H1 (cell line): ENCODE data around the gene KLHL29. TPM values are rescaled to one million over a fixed set of nuclear protein-coding genes. Genes with fewer than 3 reads are reported as not detected.

Experiments
- CTCF ChIA-PET: fragments of 300-600 bp; sonication (Branson Sonifier 250); formaldehyde crosslinking; loops from one replicate; lab custom pipeline; 2021; ENCODE audit not compliant: partially characterized antibody; lab: Charles Lee
- POLR2A ChIA-PET: fragments of 300-600 bp; sonication (Branson Sonifier 250); formaldehyde crosslinking; loops from one replicate; lab custom pipeline; 2021; ENCODE audit warnings: inconsistent platforms; ENCODE audit not compliant: partially characterized antibody; lab: Charles Lee
- DNase-seq, 2 experiments: peaks; one replicate each; pipeline versions ENCODE4 v3.0.0 to v3.0.0-alpha.2; 2010 to 2022; ENCODE audit warnings: low spot score in 2 of 2, low read depth in 1 of 2, mixed read lengths in 1 of 2
- FAIRE-seq: peaks from 2 replicates; lab custom pipeline; 2011; peaks lifted over from hg19 to GRCh38; lab: Jason Lieb, UNC
- H2AFZ ChIP-seq: 2 replicates; pipeline ENCODE4 v1.8.1; 2012; ENCODE audit warnings: low read length, inconsistent platforms
- H2AK5ac ChIP-seq: 2 replicates; pipeline ENCODE4 v1.6.1; 2013; ENCODE audit warnings: low read depth, low read length
- H2BK120ac ChIP-seq: replicated peaks from 2 replicates; pipeline ENCODE3; 2013; ENCODE audit warnings: low read depth, low read length, inconsistent platforms
- H2BK12ac ChIP-seq: 2 replicates; pipeline ENCODE4 v1.6.1; 2013; ENCODE audit warnings: low read depth, low read length
- H2BK15ac ChIP-seq: 2 replicates; pipeline ENCODE4 v1.6.1; 2013; ENCODE audit warnings: low read length
- H2BK20ac ChIP-seq: 2 replicates; pipeline ENCODE4 v1.6.1; 2013; ENCODE audit warnings: low read length
- H2BK5ac ChIP-seq: 2 replicates; pipeline ENCODE4 v1.6.1; 2013; ENCODE audit warnings: low read depth, low read length
- H3K14ac ChIP-seq: 2 replicates; pipeline ENCODE4 v1.6.1; 2013; ENCODE audit warnings: inconsistent platforms; ENCODE audit not compliant: insufficient read length
- H3K18ac ChIP-seq: 2 replicates; pipeline ENCODE4 v1.6.1; 2013; ENCODE audit warnings: low read length; ENCODE audit errors: extremely low read depth
- H3K23ac ChIP-seq: 2 replicates; pipeline ENCODE4 v1.6.1; 2013; ENCODE audit warnings: inconsistent platforms; ENCODE audit not compliant: insufficient read length
- H3K23me2 ChIP-seq: 2 replicates; pipeline ENCODE4 v1.6.1; 2013; ENCODE audit warnings: low read depth, low read length
- H3K27ac ChIP-seq: 2 replicates; pipeline ENCODE4 v1.6.1; 2011; ENCODE audit warnings: low read depth, low read length, inconsistent platforms
- H3K27me3 ChIP-seq, 4 experiments: replicated peaks in 1 of 4; 1 replicate in 1 of 4; 2 replicates in 3 of 4; pipeline versions ENCODE4 v1.6.1 to v1.8.1; 2011 to 2013; ENCODE audit warnings: low read length in 3 of 4, mild to moderate bottlenecking in 3 of 4, inconsistent platforms in 2 of 4, mixed read lengths in 2 of 4, moderate library complexity in 1 of 4; ENCODE audit not compliant: control insufficient read depth in 3 of 4, insufficient read depth in 3 of 4; ENCODE audit errors: extremely low read depth in 1 of 4
- H3K36me3 ChIP-seq, 4 experiments: 2 replicates each; pipeline versions ENCODE4 v1.6.1 to v1.8.1; 2011 to 2013; ENCODE audit warnings: mild to moderate bottlenecking in 4 of 4, low read length in 3 of 4, moderate library complexity in 2 of 4, control low read depth in 1 of 4, inconsistent platforms in 1 of 4; ENCODE audit not compliant: insufficient read depth in 4 of 4, control insufficient read depth in 2 of 4
- H3K4ac ChIP-seq: replicated peaks from 2 replicates; pipeline ENCODE3; 2013; ENCODE audit warnings: low read length, low read depth, mixed read lengths, inconsistent platforms; ENCODE audit not compliant: insufficient read length
- H3K4me1 ChIP-seq, 4 experiments: replicated peaks in 1 of 4; 1 replicate in 1 of 4; 2 replicates in 3 of 4; pipeline versions ENCODE4 v1.6.1 to v1.8.1; 2011 to 2013; ENCODE audit warnings: low read length in 3 of 4, inconsistent platforms in 2 of 4, mixed read lengths in 1 of 4; ENCODE audit not compliant: insufficient read depth in 4 of 4, control insufficient read depth in 3 of 4
- H3K4me2 ChIP-seq, 2 experiments: 2 replicates each; pipeline versions ENCODE4 v1.6.1 to v1.8.1; 2011 to 2013; ENCODE audit warnings: low read depth in 2 of 2, low read length in 2 of 2, control low read depth in 1 of 2, inconsistent platforms in 1 of 2, mild to moderate bottlenecking in 1 of 2; ENCODE audit not compliant: insufficient read depth in 1 of 2
- H3K4me3 ChIP-seq, 4 experiments: fragments of 200-600, 300-600 bp in 1 of 4; sonication (generic), shearing (Covaris generic), sonication (Bioruptor Twin) in 1 of 4; 2 replicates each; pipeline versions ENCODE4 v1.5.1 to v1.8.1; 2011 to 2016; ENCODE audit warnings: low read length in 4 of 4, low read depth in 3 of 4, control low read depth in 2 of 4, inconsistent platforms in 2 of 4, mild to moderate bottlenecking in 2 of 4, mixed read lengths in 1 of 4, moderate library complexity in 1 of 4; ENCODE audit not compliant: insufficient read depth in 2 of 4; ENCODE audit errors: extremely low read depth in 1 of 4
- H3K56ac ChIP-seq: replicated peaks from 2 replicates; pipeline ENCODE3; 2013; ENCODE audit warnings: low read depth, mild to moderate bottlenecking, mixed read lengths, low read length, inconsistent platforms; ENCODE audit not compliant: insufficient read length
- H3K79me1 ChIP-seq: 2 replicates; pipeline ENCODE4 v1.6.1; 2013; ENCODE audit warnings: low read depth, low read length, control low read depth
- H3K79me2 ChIP-seq, 2 experiments: 2 replicates each; pipeline versions ENCODE4 v1.6.1 to v1.8.1; 2012 to 2013; ENCODE audit warnings: low read length in 2 of 2, mild to moderate bottlenecking in 2 of 2, inconsistent platforms in 1 of 2; ENCODE audit not compliant: insufficient read depth in 2 of 2, control insufficient read depth in 1 of 2
- H3K9ac ChIP-seq, 4 experiments: replicated peaks in 1 of 4; 1 replicate in 1 of 4; 2 replicates in 3 of 4; pipeline versions ENCODE4 v1.6.1 to v1.8.1; 2011 to 2013; ENCODE audit warnings: low read depth in 3 of 4, low read length in 3 of 4, control low read depth in 2 of 4, mild to moderate bottlenecking in 2 of 4, moderate library complexity in 2 of 4, inconsistent platforms in 1 of 4; ENCODE audit errors: extremely low read depth in 1 of 4
- H3K9me3 ChIP-seq, 2 experiments: 2 replicates each; pipeline versions ENCODE4 v1.6.1 to v1.8.1; 2012 to 2013; ENCODE audit warnings: mild to moderate bottlenecking in 2 of 2, moderate library complexity in 2 of 2, control low read depth in 1 of 2, inconsistent platforms in 1 of 2, low read depth in 1 of 2, low read length in 1 of 2, mixed read lengths in 1 of 2; ENCODE audit not compliant: insufficient read depth in 2 of 2
- H4K20me1 ChIP-seq, 2 experiments: replicated peaks in 1 of 2; 2 replicates each; pipeline versions ENCODE3 to v1.8.1; 2011 to 2013; ENCODE audit warnings: inconsistent platforms in 2 of 2, low read length in 2 of 2, mild to moderate bottlenecking in 1 of 2; ENCODE audit not compliant: insufficient read depth in 2 of 2, control insufficient read depth in 1 of 2
- H4K5ac ChIP-seq: 2 replicates; pipeline ENCODE4 v1.6.1; 2013; ENCODE audit warnings: low read length, low read depth, mixed read lengths, inconsistent platforms; ENCODE audit not compliant: insufficient read length
- H4K8ac ChIP-seq: 2 replicates; pipeline ENCODE4 v1.8.0; 2013; ENCODE audit warnings: mild to moderate bottlenecking, moderate library complexity, low read length, inconsistent platforms; ENCODE audit not compliant: insufficient read depth; ENCODE audit errors: extremely low read depth
- H4K91ac ChIP-seq: replicated peaks from 2 replicates; pipeline ENCODE3; 2013; ENCODE audit warnings: low read length, mixed read lengths, inconsistent platforms; ENCODE audit not compliant: insufficient read length
- EGR1 ChIP-seq: IDR thresholded peaks from 2 replicates; pipeline ENCODE4 v1.6.1; 2011; ENCODE audit warnings: low read depth, low read length, borderline replicate concordance
- PHF8 ChIP-seq: fragments of 200-600 bp; sonication (generic); conservative IDR thresholded peaks from 2 replicates; pipeline ENCODE4 v1.7.1; 2012; ENCODE audit warnings: low read depth, mild to moderate bottlenecking, inconsistent platforms, low read length, moderate library complexity
- RFX5 ChIP-seq: IDR thresholded peaks from 2 replicates; pipeline ENCODE4 v1.6.1; 2011; ENCODE audit warnings: low read depth, low read length, improper control_type of control experiment, borderline replicate concordance
- WGBS, 2 experiments: shearing (Covaris generic) in 1 of 2; methylation state at CpG; one replicate each; pipeline versions ENCODE4 v1.1.6 to v1.1.7; 2013 to 2015; ENCODE audit warnings: low lambda C conversion rate in 2 of 2, mixed read lengths in 2 of 2, inconsistent platforms in 1 of 2, low coverage in 1 of 2, missing lambda C conversion rate in 1 of 2; ENCODE audit not compliant: insufficient replicate concordance in 2 of 2, insufficient coverage in 1 of 2, insufficient read length in 1 of 2; ENCODE audit errors: extremely low coverage in 1 of 2, missing lambda C conversion rate in 1 of 2; 5-methylcytosine and 5-hydroxymethylcytosine counted together
- polyA plus RNA-seq, 7 experiments: library from polyadenylated mRNA; depleted of rRNA in 3 of 7; stranded (reverse) in 5 of 7; unstranded in 2 of 7; fragments of >200 nt in 5 of 7; fragments of 200-250 nt in 2 of 7; gene quantifications; 1 replicate in 5 of 7; 2 replicates in 1 of 7; 4 replicates in 1 of 7; pipeline versions ENCODE4 v1.2.1 to v1.2.3, GENCODE V29; 2011 to 2013; ENCODE audit warnings: missing spikeins in 2 of 7, mixed read lengths in 2 of 7
- total RNA-seq: library from RNA; stranded (reverse); fragmentation: NEBNext Ultra II Directional; extraction: Animal tissue kit (Norgen Biotek cat#: 25700); gene quantifications from 2 replicates; pipeline ENCODE4 v1.2.1, GENCODE V29; 2021
- TF ChIP-seq, protein P1 (sequence below): IDR thresholded peaks from 2 replicates; pipeline ENCODE4 v1.6.1; 2011; ENCODE audit warnings: low read length, improper control_type of control experiment

The KLHL29 gene
- total and polyA plus RNA-seq, 2 of the 8 experiments (the other 6 are each of a cell fraction or from before 2014, with no cell fraction given) = 1.1 to 4.7 TPM

GRCh38 chr2:23542230-23542789 lies 157.3 kb downstream of the KLHL29 start:
- no peaks in the 10 kb centered on the region for H4K20me1 ChIP-seq
- H3K14ac ChIP-seq = no peak overlapping the region
- H3K9ac ChIP-seq = no peak overlapping the region
- CTCF ChIA-PET = interaction anchor here (0.8 to 1.5 kb wide), 4 partner anchors 19 to 51 kb away, joined by 3 read pairs; no protein-coding TSS in a partner anchor
- no peak overlapping the region for H4K5ac ChIP-seq
- no peak overlapping the region for H3K27ac ChIP-seq
- 95% methylated on average over 6 of the region's 6 CpGs; no CpG with 5 or more reads in 1 of the 2 experiments for WGBS, 2 experiments
- no peak overlapping the region for H4K91ac ChIP-seq
- H3K79me2 ChIP-seq = no peaks in the 10 kb centered on the region
- FAIRE-seq = no peak
- H3K4me1 ChIP-seq = no peaks in the 10 kb centered on the region; a peak in 1 of 7 replicates
- H4K8ac ChIP-seq = peak overlapping the region; percentile 47; the same call in 1 of the 2 replicates
- no peaks in the 10 kb centered on the region for H3K27me3 ChIP-seq
- no peak overlapping the region for H3K18ac ChIP-seq
- no peak overlapping the region for H2AK5ac ChIP-seq
- H3K36me3 ChIP-seq = no peaks in the 10 kb centered on the region
- H2BK5ac ChIP-seq = no peak overlapping the region
- no peak overlapping the region for H3K4me3 ChIP-seq
- no peak overlapping the region for H2BK15ac ChIP-seq
- no peaks in the 10 kb centered on the region for H3K23me2 ChIP-seq
- H3K79me1 ChIP-seq = no peaks in the 10 kb centered on the region
- no peak overlapping the region for H3K4me2 ChIP-seq
- TF ChIP-seq RFX5 (no peak), PHF8 (no peak), EGR1 (no peak)
- TF ChIP-seq, protein P1, sequence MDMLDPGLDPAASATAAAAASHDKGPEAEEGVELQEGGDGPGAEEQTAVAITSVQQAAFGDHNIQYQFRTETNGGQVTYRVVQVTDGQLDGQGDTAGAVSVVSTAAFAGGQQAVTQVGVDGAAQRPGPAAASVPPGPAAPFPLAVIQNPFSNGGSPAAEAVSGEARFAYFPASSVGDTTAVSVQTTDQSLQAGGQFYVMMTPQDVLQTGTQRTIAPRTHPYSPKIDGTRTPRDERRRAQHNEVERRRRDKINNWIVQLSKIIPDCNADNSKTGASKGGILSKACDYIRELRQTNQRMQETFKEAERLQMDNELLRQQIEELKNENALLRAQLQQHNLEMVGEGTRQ = no peak
- TF ChIP-seq, all 59 proteins: peak for 0
- Histone ChIP-seq H2BK20ac (no peak overlapping the region), H3K9me3 (no peaks in the 10 kb centered on the region), H2BK12ac (no peak overlapping the region), H2BK120ac (no peak overlapping the region), H2AFZ (no peak overlapping the region), H3K23ac (no peak overlapping the region), H3K4ac (no peak overlapping the region), H3K56ac (no peak overlapping the region)
- DNase-seq = no peak
- POLR2A ChIA-PET = no interaction called here
